ENCODE measurements around the gene BRIX1. TPM values are rescaled to one million over a fixed set of nuclear protein-coding genes. Genes with fewer than 3 reads are reported as not detected.

BRIX1 gene
- 44.5 to 49.4 TPM (median 46.4 TPM) in 5 replicates for total RNA-seq (2022; extraction: Qiagen RNA extraction)

GRCh38 chr5:34915139-34915855, at the start of gene BRIX1, which contains the start of gene RAD1:
TSS of gene BRIX1 (plus strand) at chr5:34915711. CDS start at chr5:34915739, 28 bp downstream.
TSS of gene RAD1 (minus strand) at chr5:34915504. CDS start at chr5:34914892, 612 bp downstream.

GRCh38 chr5:34929134-34929719, 13.7 kb downstream of the BRIX1 start, which contains the start of gene DNAJC21:
TSS of gene DNAJC21 (plus strand) at chr5:34929559. CDS start at chr5:34929820, 261 bp downstream.

Other genes with a start within 250 kb of the BRIX1 start
- gene TTC23L, start 76.5 kb upstream of the BRIX1 start, total RNA-seq (2022; extraction: Qiagen RNA extraction): 0.11 to 0.45 TPM (median 0.17 TPM) in 4 of 5 replicates, not detected in the other
- 30.1 to 40.5 TPM (median 30.9 TPM) in 5 replicates for gene RAD1, start 207 bp upstream of the BRIX1 start, total RNA-seq (2022; extraction: Qiagen RNA extraction)
- 21.2 to 29.7 TPM (median 23.5 TPM) in 5 replicates for gene DNAJC21, start 13.8 kb downstream of the BRIX1 start, total RNA-seq (2022; extraction: Qiagen RNA extraction)
- gene AGXT2, start 132.2 kb downstream of the BRIX1 start, total RNA-seq (2022; extraction: Qiagen RNA extraction): not detected in 5 replicates

All from A549 treated with AZD2906 at 1 μM for 4 hours (cell line).